ENCODE measurements around the gene C6orf15.

DNA sequence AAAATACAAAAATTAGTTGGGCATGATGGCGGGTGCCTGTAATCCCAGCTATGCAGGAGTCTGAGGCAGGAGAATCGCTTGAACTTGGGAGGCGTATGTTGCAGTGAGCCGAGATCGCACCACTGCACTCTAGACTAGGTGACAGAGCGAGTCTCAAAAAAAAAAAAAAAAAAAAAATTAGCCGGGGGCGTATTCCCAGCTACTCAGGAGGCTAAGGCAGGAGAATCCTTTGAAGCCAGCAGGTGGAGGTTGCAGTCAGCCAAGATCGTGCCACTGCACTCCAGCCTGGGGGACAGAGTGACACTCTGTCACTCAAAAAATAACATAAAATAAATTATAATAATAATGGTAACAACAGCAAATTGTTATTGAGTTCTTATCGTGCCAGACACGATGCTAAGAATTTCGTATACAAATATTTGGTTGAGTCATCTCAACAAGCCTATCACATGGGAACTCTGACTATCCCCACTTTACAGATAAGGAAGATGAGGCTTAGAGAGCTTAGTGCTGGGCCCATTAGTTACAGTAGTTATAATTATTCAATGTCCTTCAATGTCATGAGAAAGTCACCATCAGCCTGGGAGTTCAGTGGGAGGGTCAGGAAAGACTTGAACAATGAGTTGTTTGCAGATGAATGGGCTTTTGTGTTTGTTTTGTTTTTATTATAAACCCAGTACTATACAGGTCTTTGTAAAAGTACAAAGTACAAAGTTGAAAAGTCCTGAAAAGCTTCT lies 19.4 kb downstream of the C6orf15 start:
- TF ChIP-seq, protein P1, sequence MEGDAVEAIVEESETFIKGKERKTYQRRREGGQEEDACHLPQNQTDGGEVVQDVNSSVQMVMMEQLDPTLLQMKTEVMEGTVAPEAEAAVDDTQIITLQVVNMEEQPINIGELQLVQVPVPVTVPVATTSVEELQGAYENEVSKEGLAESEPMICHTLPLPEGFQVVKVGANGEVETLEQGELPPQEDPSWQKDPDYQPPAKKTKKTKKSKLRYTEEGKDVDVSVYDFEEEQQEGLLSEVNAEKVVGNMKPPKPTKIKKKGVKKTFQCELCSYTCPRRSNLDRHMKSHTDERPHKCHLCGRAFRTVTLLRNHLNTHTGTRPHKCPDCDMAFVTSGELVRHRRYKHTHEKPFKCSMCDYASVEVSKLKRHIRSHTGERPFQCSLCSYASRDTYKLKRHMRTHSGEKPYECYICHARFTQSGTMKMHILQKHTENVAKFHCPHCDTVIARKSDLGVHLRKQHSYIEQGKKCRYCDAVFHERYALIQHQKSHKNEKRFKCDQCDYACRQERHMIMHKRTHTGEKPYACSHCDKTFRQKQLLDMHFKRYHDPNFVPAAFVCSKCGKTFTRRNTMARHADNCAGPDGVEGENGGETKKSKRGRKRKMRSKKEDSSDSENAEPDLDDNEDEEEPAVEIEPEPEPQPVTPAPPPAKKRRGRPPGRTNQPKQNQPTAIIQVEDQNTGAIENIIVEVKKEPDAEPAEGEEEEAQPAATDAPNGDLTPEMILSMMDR (IDR thresholded peaks at IDR 0.05; ENCODE audit: extremely low read depth in 1 of 2, insufficient read depth in 1 of 2, low read depth in 1 of 2, low read length in 2 of 2), result no peak
- TF ChIP-seq POLR2AphosphoS5 (IDR thresholded peaks at IDR 0.05; ENCODE audit: insufficient read depth, low read depth, low read length), result no peak
- no peak for TF ChIP-seq EZH2 (IDR thresholded peaks at IDR 0.05; ENCODE audit: borderline replicate concordance, low read depth, low read length, severe bottlenecking)
- TF ChIP-seq POLR2A (IDR thresholded peaks at IDR 0.05; ENCODE audit: low read depth, low read length), result no peak
- TF ChIP-seq FOS (IDR thresholded peaks at IDR 0.05; ENCODE audit: borderline replicate concordance, insufficient read depth, low read length), result no peak
- no peak for TF ChIP-seq MYC (IDR thresholded peaks at IDR 0.05; ENCODE audit: low read depth, low read length)

Measured in endothelial cell of umbilical vein (primary cell).